GM18519 (cell line): ENCODE data around the gene CMIP.

ENCODE experiments used
- ATAC-seq: cut with Tn5 transposase; IDR thresholded peaks from one replicate; pipeline ENCODE4 v1.9.1; 2021; ENCODE audit warnings: mild to moderate bottlenecking, moderate library complexity; ENCODE audit not compliant: unreplicated experiment, low FRiP score

The CMIP gene

GRCh38 chr16:81629034-81629802 lies 184.6 kb downstream of the CMIP start:
- ATAC-seq = no peak

GRCh38 chr16:81629896-81630634 lies 185.5 kb downstream of the CMIP start:
- ATAC-seq = no peak

- ATAC-seq = no peak
Measured at GRCh38 chr16:81630635-81631031, 186.0 kb downstream of the CMIP start.

GRCh38 chr16:81632392-81633146 lies 188.0 kb downstream of the CMIP start:
- no peak for ATAC-seq

DNA sequence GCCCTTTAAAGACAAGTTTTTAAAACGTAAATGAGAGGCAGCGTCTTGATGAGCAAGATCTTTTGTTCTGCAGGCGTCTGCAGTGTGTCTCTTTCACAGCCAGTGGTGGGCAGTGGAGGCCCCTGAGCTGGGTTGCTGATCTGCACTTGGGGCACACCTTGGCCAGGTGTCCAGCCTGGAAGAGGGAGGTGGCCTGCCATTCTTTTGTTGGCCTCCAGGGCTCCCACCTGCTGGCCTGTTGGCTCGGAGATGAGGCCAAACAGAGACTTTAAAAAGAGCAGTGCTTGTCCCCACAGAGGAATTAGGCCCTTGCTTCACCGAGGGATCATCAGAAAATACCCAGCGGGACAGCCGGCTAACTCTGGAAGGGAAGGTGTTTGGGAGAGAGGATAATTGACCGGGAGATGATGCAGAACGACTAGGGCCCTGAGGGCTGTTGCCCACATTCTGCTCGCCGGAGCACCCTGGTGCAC lies 188.6 kb downstream of the CMIP start:
- ATAC-seq = no peak

GRCh38 chr16:81633680-81634379 lies 189.2 kb downstream of the CMIP start:
- ATAC-seq = no peak

DNA sequence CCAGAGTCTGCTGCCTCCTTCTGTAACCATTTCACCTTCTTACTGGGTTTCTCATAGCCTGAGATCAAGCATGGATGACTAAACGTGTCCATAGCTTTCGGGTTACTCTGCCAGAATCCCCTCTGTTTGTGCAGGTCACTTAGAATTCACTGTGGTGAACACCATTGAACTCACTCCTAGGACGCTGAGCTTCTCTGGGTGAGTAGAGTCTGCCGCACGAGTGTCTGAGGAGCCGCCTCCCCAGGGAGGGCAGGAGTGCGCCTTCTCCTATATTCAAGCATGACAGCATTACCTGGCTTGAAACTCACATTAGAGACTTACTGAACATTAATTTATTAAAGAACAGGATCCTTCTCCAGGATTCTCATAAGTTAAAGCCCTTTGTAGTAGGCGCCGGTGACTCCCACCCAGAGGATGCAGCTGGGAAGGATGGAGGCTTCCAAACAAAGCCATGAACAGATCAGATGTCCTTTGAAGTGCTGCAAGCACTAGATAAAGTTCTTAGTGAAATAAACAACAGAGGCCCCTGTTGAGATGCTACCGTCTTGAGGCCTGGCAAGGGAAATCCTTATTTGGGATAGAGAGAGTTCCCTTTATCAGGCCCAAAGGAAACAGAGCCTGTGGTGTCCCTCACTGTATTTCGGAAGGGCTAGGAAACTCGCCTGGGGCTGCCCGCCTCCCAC lies 189.9 kb downstream of the CMIP start:
- ATAC-seq = no peak

GRCh38 chr16:81635063-81635937 lies 190.7 kb downstream of the CMIP start:
- no peak for ATAC-seq

DNA sequence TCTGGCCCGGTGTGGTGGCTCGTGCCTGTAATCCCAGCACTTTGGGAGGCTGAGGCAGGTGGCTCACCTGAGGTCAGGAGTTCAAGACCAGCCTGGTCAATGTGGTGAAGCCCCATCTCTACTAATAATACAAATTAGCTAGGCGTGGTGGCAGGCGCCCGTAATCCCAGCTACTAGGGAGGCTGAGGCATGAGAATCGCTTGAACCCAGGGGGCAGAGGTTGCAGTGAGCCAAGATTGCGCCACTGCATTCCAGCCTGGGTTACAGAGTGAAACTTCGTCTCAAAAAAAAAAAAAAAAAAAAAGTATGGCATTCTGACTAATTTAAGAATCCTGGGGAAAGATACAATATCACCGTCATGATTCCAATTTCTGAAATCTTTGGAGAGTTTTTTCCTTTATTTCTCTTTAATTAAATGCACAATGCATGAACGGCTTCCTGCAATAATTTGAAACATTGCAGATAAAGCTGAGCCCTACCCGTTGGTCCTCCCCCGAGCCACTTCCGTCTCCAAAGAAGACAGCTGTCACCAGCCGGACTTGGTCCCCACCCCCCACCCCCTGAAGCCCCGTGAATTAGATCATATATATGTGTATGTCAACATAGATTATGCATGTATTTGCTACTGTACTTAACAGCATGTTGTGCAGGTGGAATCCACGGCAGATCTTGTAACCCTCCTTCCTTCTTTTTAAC lies 191.8 kb downstream of the CMIP start:
- no peak for ATAC-seq

GRCh38 chr16:81637336-81638235 lies 193.0 kb downstream of the CMIP start:
- ATAC-seq = no peak

DNA sequence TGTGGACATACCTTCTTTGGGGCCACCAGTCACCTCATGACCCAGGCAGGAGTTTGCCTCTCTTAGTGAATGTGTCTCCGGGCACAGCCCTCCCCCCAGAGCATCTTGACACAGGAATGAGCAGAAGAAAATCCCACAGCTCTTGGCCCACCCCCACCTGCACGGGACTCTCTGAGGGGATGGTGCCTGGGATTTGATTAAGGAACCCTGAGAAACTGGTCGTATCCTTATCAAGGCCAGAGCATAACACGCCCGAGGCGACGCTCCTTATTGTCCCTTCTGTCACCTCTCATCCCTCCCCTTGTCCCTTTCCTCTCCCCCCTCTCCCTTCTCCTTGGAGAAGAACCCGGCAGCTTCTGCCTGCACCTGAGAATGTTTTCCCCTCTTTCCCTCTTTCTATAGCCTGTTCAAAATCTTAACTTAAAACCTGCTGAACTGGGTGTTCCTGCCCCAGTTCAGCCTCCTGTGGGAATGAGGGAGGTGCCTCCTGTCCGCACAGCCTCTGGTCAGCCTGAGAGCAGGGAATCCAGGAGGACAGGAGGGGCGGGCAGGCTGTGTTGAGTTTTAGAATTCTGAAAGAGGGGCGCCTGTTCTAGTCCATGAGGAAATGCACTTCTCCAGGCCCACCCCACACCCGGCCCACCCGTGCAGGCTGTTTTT lies 193.8 kb downstream of the CMIP start:
- no peak for ATAC-seq

DNA sequence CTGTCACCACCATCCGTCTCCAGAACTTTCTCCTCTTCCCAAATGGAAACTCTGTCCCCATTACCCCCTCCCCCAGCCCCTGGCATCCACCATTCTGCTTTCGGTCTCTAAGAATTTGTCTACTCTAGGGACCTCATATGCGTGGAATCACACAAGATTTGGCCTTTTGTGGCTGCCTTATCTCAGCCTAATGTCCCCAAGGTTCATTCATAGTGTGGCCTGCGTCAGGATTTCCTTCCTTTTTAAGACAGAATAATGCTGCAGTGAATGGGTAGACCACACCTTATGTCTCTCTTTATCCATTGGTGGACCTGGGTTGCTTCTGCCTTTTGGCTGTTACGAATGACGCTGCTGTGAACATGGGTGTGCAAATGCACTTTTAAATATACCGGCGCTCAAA lies 194.7 kb downstream of the CMIP start:
- no peak for ATAC-seq

DNA sequence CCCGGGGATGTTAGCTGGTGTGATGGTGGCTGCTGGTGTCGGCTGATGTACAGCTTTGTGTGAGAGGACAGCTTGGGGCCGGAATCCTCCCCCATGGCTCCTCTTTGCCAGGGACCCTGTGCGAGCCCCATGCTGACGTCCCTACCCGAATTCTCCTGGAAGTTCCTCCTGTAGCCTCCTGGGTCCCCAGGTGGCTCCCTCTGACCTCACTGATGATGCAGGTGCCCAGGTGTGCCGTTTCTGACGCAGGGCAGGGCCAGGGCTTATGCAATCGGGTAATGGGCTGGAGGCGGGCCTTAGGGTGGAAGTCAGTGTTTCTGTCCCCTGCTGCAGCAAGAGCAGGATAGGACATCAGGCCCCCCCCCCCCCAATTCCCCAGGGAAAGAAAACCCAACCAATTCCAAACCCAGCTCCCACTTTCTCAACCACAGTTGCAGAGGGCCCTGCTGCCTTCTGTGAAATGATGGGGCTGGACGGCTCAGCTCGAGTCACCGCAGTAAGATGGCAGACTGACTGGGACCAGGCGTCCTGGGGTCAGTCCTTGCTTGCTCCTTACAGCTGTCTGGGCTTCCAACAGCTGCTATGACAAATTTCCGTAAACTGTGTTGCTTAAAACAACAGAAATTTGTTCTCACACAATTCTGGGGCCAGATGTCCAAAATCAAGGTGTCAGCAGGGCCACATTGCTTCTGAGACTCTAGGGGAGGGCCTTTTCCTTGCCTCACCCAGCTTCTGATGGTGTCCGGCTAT lies 195.5 kb downstream of the CMIP start:
- no peak for ATAC-seq

DNA sequence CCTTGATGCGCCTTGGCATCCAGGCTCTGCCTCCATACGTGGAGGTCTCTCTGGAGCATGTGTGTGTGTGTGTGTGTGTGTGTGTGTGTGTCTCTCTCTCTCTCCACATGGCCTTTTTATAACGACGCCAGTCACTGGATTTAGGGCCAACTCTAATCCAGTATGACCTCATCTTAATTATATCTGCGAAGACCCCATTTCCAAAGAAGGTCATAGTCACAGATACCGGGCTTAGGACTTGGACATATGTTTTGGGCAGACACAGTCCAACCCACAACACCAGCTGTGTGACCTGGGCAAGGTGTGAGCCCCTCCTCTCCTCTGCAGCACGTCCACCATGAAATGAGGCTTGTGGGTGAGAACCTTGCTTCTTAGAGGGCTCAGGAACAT lies 196.1 kb downstream of the CMIP start:
- no peak for ATAC-seq

DNA sequence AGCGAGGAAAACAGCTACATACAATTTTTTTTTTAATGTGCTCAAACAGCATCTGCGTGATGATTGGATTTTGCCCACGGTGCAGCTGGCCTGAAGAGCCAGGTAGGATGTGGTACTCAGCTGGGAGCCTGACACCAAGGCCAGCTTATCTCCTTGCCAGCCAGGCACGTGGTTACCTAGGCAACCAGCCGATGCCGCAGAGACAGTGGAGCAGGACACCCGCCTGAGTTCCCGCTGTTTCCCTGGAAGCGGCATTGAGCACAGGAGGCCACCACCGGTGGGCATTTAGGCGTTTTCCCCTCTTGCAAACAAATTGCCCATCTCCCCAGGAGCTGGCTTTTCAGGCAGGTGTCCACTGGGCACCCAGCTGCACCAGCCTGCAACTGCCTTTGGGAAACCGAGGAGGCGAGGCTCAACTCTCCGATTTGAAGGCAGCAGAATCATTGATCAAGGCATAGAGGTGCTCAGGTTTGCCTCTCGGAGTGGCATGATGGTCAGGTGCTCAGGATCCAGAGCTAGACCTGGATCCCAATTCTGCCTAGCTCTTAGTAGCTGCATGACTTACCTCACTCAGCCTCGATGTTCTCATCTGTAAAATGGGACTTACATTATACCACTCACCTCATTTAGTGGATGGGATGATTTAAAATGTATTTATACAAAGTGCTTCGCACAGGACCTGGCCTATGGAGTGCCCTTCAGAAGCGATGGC lies 196.9 kb downstream of the CMIP start:
- no peak for ATAC-seq

GRCh38 chr16:81642107-81642436 lies 197.5 kb downstream of the CMIP start:
- no peak for ATAC-seq
